CD4-positive, alpha-beta T cell treated with Interleukin-6 at 100 ng/mL for 8 hours (primary cell): ENCODE measurements around the gene DTD1.
A peak's percentile ranks its signal among the peaks of the same experiment; 100 is the strongest.

Experiments
- DNase-seq: peaks from one replicate; pipeline ENCODE4 v3.0.0-alpha.2; 2020; ENCODE audit warnings: mixed read lengths, low spot score

The DTD1 gene

GRCh38 chr20:18615020-18615650 lies 27.3 kb downstream of the DTD1 start:
- no peak for DNase-seq

- no peak for DNase-seq
Observed at GRCh38 chr20:18621004-18621403, 33.1 kb downstream of the DTD1 start.

GRCh38 chr20:18623156-18623910 lies 35.5 kb downstream of the DTD1 start:
- no peak for DNase-seq

GRCh38 chr20:18624948-18625347 lies 37.1 kb downstream of the DTD1 start:
- no peak for DNase-seq

GRCh38 chr20:18625907-18626655 lies 38.2 kb downstream of the DTD1 start:
- DNase-seq: no peak

GRCh38 chr20:18628330-18628920 lies 40.6 kb downstream of the DTD1 start:
- no peak for DNase-seq

- peak; percentile 22 for DNase-seq
Observed at GRCh38 chr20:18632196-18632789, 44.4 kb downstream of the DTD1 start.

GRCh38 chr20:18633411-18633810 lies 45.6 kb downstream of the DTD1 start:
- no peak for DNase-seq

GRCh38 chr20:18634501-18634900 lies 46.6 kb downstream of the DTD1 start:
- no peak for DNase-seq

- no peak for DNase-seq
Observed at GRCh38 chr20:18635380-18635779, 47.5 kb downstream of the DTD1 start.

- DNase-seq: no peak
Observed at GRCh38 chr20:18637224-18637623, 49.4 kb downstream of the DTD1 start.

- no peak for DNase-seq
Observed at GRCh38 chr20:18638768-18639167, 50.9 kb downstream of the DTD1 start.

GRCh38 chr20:18639501-18639979 lies 51.7 kb downstream of the DTD1 start:
- no peak for DNase-seq

- DNase-seq: no peak
Observed at GRCh38 chr20:18645196-18645745, 57.4 kb downstream of the DTD1 start.

GRCh38 chr20:18645851-18646250 lies 58.0 kb downstream of the DTD1 start:
- DNase-seq: no peak

GRCh38 chr20:18647777-18648176 lies 59.9 kb downstream of the DTD1 start:
- DNase-seq: no peak

- DNase-seq: no peak
Observed at GRCh38 chr20:18650224-18650623, 62.4 kb downstream of the DTD1 start.

GRCh38 chr20:18653736-18654447 lies 66.0 kb downstream of the DTD1 start:
- DNase-seq: no peak

GRCh38 chr20:18654448-18654773 lies 66.6 kb downstream of the DTD1 start:
- no peak for DNase-seq

- no peak for DNase-seq
Observed at GRCh38 chr20:18657575-18657974, 69.7 kb downstream of the DTD1 start.
